ENCODE data around the gene CIDEA.

The CIDEA gene

GRCh38 chr18:12257996-12258718 lies 4.0 kb downstream of the CIDEA start:
- TF ChIP-seq CTCF (IDR thresholded peaks at IDR 0.05): no peak
- no peaks in the 10 kb centered on the region for H3K36me3 ChIP-seq
- no peak overlapping the region for H3K27ac ChIP-seq
- no peak overlapping the region for H3K4me3 ChIP-seq (ENCODE audit: low read depth in 1 of 2, low read length in 1 of 2)
- no peaks in the 10 kb centered on the region for H3K9me3 ChIP-seq
- no peaks in the 10 kb centered on the region for H3K4me1 ChIP-seq (ENCODE audit: control insufficient read depth in 1 of 2, insufficient read depth in 1 of 2, low read depth in 1 of 2, low read length in 1 of 2)
- H3K27me3 ChIP-seq: peaks cover 77% of the 10 kb centered on the region

GRCh38 chr18:12258719-12259705 lies 4.9 kb downstream of the CIDEA start:
- H3K9me3 ChIP-seq: no peaks in the 10 kb centered on the region
- TF ChIP-seq CTCF (IDR thresholded peaks at IDR 0.05): no peak
- H3K27ac ChIP-seq: no peak overlapping the region
- H3K36me3 ChIP-seq: no peaks in the 10 kb centered on the region
- H3K4me3 ChIP-seq (ENCODE audit: low read depth in 1 of 2, low read length in 1 of 2): no peak overlapping the region
- H3K27me3 ChIP-seq: peaks cover 69% of the 10 kb centered on the region
- no peaks in the 10 kb centered on the region for H3K4me1 ChIP-seq (ENCODE audit: control insufficient read depth in 1 of 2, insufficient read depth in 1 of 2, low read depth in 1 of 2, low read length in 1 of 2)

- Histone ChIP-seq H3K27ac (no peak overlapping the region), H3K27me3 (peaks cover 47% of the 10 kb centered on the region), H3K36me3 (no peaks in the 10 kb centered on the region), H3K4me3 (ENCODE audit: low read depth in 1 of 2, low read length in 1 of 2) (no peak overlapping the region), H3K9me3 (no peaks in the 10 kb centered on the region), H3K4me1 (ENCODE audit: control insufficient read depth in 1 of 2, insufficient read depth in 1 of 2, low read depth in 1 of 2, low read length in 1 of 2) (no peaks in the 10 kb centered on the region)
- no peak for TF ChIP-seq CTCF (IDR thresholded peaks at IDR 0.05)
Measured at GRCh38 chr18:12262748-12263147, 8.6 kb downstream of the CIDEA start.

GRCh38 chr18:12264864-12265263 lies 10.7 kb downstream of the CIDEA start:
- no peak for TF ChIP-seq CTCF (IDR thresholded peaks at IDR 0.05)
- Histone ChIP-seq H3K27ac (no peak overlapping the region), H3K4me3 (ENCODE audit: low read depth in 1 of 2, low read length in 1 of 2) (no peak overlapping the region), H3K9me3 (no peaks in the 10 kb centered on the region), H3K4me1 (ENCODE audit: control insufficient read depth in 1 of 2, insufficient read depth in 1 of 2, low read depth in 1 of 2, low read length in 1 of 2) (no peaks in the 10 kb centered on the region), H3K27me3 (peaks cover 37% of the 10 kb centered on the region), H3K36me3 (no peaks in the 10 kb centered on the region)

GRCh38 chr18:12271376-12272235 lies 17.4 kb downstream of the CIDEA start:
- H3K27ac ChIP-seq: no peak overlapping the region
- TF ChIP-seq CTCF (IDR thresholded peaks at IDR 0.05): no peak
- H3K4me3 ChIP-seq (ENCODE audit: low read depth in 1 of 2, low read length in 1 of 2): no peak overlapping the region

More at GRCh38 chr18:12271376-12272235, 17.4 kb downstream of the CIDEA start:
- H3K27me3 ChIP-seq: peaks cover 39% of the 10 kb centered on the region
- no peaks in the 10 kb centered on the region for H3K9me3 ChIP-seq
- H3K36me3 ChIP-seq: no peaks in the 10 kb centered on the region
- peaks cover 0 to 4% of the 10 kb centered on the region in 2 experiments for H3K4me1 ChIP-seq (ENCODE audit: control insufficient read depth in 1 of 2, insufficient read depth in 1 of 2, low read depth in 1 of 2, low read length in 1 of 2)

Data from neutrophil (primary cell).